ENCODE results near the gene PATJ.

Gene PATJ

GRCh38 chr1:62185677-62186076 is 443.4 kb downstream of the PATJ start:
- TF ChIP-seq SPI1 (IDR thresholded peaks at IDR 0.05; ENCODE audit: low read depth, low read length) (no peak), TAF1 (IDR thresholded peaks at IDR 0.05; ENCODE audit: low read depth, low read length) (no peak), POU2F2 (IDR thresholded peaks at IDR 0.05; ENCODE audit: low read depth, low read length) (no peak), PAX5 (IDR thresholded peaks at IDR 0.05; ENCODE audit: insufficient read depth, low read length, severe bottlenecking) (no peak), POLR2AphosphoS5 (IDR thresholded peaks at IDR 0.05; ENCODE audit: low read depth, low read length) (no peak), POLR2A (IDR thresholded peaks at IDR 0.05; ENCODE audit: low read depth, low read length) (no peak)
- DNase-seq (ENCODE audit: insufficient read length, low spot score) (no peak), FAIRE-seq (no peak)

- TF ChIP-seq TAF1 (IDR thresholded peaks at IDR 0.05; ENCODE audit: low read depth, low read length) = no peak
- TF ChIP-seq SPI1 (IDR thresholded peaks at IDR 0.05; ENCODE audit: low read depth, low read length) = no peak
- no peak for TF ChIP-seq PAX5 (IDR thresholded peaks at IDR 0.05; ENCODE audit: insufficient read depth, low read length, severe bottlenecking)
- no peak for TF ChIP-seq POU2F2 (IDR thresholded peaks at IDR 0.05; ENCODE audit: low read depth, low read length)
- TF ChIP-seq POLR2A (IDR thresholded peaks at IDR 0.05; ENCODE audit: low read depth, low read length) = no peak
- no peak for TF ChIP-seq POLR2AphosphoS5 (IDR thresholded peaks at IDR 0.05; ENCODE audit: low read depth, low read length)
- no peak for FAIRE-seq
- DNase-seq (ENCODE audit: insufficient read length, low spot score) = no peak
Measured at GRCh38 chr1:62187548-62187947, 445.3 kb downstream of the PATJ start.

GRCh38 chr1:62188111-62188510 is 445.8 kb downstream of the PATJ start:
- no peak for FAIRE-seq

GRCh38 chr1:62194651-62195544 is 452.6 kb downstream of the PATJ start, which contains the start of gene L1TD1:
TSS of gene L1TD1 (plus strand) at chr1:62194849. CDS start at chr1:62206629, 11,780 bp downstream.
- DNase-seq (ENCODE audit: insufficient read length, low spot score) = no peak
- no peak for FAIRE-seq
- TF ChIP-seq POU2F2 (IDR thresholded peaks at IDR 0.05; ENCODE audit: low read depth, low read length) (no peak), SPI1 (IDR thresholded peaks at IDR 0.05; ENCODE audit: low read depth, low read length) (no peak), POLR2A (IDR thresholded peaks at IDR 0.05; ENCODE audit: low read depth, low read length) (no peak), POLR2AphosphoS5 (IDR thresholded peaks at IDR 0.05; ENCODE audit: low read depth, low read length) (no peak), PAX5 (IDR thresholded peaks at IDR 0.05; ENCODE audit: insufficient read depth, low read length, severe bottlenecking) (no peak), TAF1 (IDR thresholded peaks at IDR 0.05; ENCODE audit: low read depth, low read length) (no peak)

More at GRCh38 chr1:62188111-62188510, 445.8 kb downstream of the PATJ start:
- no peak for DNase-seq (ENCODE audit: insufficient read length, low spot score)
- TF ChIP-seq TAF1 (IDR thresholded peaks at IDR 0.05; ENCODE audit: low read depth, low read length) (no peak), POU2F2 (IDR thresholded peaks at IDR 0.05; ENCODE audit: low read depth, low read length) (no peak), POLR2A (IDR thresholded peaks at IDR 0.05; ENCODE audit: low read depth, low read length) (no peak), POLR2AphosphoS5 (IDR thresholded peaks at IDR 0.05; ENCODE audit: low read depth, low read length) (no peak), PAX5 (IDR thresholded peaks at IDR 0.05; ENCODE audit: insufficient read depth, low read length, severe bottlenecking) (no peak), SPI1 (IDR thresholded peaks at IDR 0.05; ENCODE audit: low read depth, low read length) (no peak)

DNA sequence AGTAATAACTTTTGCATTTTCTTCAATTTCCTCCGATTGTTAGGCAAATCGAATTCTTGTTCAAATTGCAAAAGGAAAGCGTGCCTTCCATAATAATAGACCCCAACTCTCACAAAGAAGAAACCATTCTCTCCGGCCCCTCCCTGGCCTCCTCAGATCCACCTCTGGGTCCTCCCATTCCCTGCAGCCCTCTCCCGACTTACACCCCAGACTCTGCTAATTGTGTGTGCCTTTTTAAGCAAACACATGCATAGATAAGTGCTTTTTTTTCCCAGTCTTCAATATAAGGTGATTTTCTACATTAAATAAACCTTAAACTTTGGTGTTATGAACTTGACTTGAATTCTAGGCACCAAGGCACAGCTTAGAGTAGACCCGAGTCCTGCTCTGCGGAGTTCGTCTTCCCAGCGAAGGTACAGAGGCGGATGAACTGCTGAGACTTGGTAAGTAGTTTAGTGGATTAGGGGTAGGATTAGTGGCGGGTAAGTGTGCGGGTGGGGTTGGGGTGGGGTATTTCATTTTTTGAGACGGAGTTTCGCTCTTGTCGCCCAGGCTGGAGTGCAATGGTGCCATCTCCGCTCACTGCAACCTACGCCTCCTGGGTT is 453.9 kb downstream of the PATJ start:
- TF ChIP-seq POLR2AphosphoS5 (IDR thresholded peaks at IDR 0.05; ENCODE audit: low read depth, low read length) = no peak
- TF ChIP-seq PAX5 (IDR thresholded peaks at IDR 0.05; ENCODE audit: insufficient read depth, low read length, severe bottlenecking) = no peak
- no peak for TF ChIP-seq POLR2A (IDR thresholded peaks at IDR 0.05; ENCODE audit: low read depth, low read length)
- TF ChIP-seq SPI1 (IDR thresholded peaks at IDR 0.05; ENCODE audit: low read depth, low read length) = no peak
- no peak for TF ChIP-seq TAF1 (IDR thresholded peaks at IDR 0.05; ENCODE audit: low read depth, low read length)
- no peak for TF ChIP-seq POU2F2 (IDR thresholded peaks at IDR 0.05; ENCODE audit: low read depth, low read length)
- no peak for FAIRE-seq
- DNase-seq (ENCODE audit: insufficient read length, low spot score) = no peak

DNA sequence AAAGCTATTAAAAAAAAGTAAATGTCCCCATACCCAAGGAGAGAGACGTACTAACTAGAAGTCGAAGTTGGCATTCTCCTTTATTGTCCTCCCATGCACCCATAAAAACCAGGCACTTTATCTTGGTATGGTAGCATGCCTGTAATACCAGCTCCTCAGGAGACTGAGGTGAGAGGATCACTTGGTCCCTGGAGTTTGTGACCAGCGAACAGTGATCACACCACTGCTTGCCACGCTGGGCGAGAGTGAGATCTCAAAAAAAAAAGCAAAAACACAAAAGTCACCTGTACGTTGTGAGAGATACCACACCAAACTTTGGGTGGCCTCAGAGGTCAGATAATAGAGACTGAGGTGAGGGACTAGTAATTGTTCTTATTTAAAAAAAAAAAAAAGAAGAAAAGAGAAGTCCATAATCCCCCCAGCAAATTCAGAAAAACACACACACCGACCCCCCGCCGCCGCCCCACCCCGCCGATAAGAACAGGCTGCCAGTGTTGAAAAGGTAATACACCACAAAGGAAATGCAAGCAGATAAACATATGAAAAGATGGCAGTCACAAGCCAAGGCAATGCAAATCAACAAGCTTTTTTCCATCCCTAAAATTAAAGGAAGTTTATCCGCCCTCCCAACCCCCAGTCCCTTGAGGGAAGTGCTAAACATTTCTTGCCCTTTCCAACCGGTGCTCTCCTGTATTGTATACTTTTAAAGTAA is 455.9 kb downstream of the PATJ start:
- no peak for TF ChIP-seq POLR2A (IDR thresholded peaks at IDR 0.05; ENCODE audit: low read depth, low read length)
- no peak for TF ChIP-seq PAX5 (IDR thresholded peaks at IDR 0.05; ENCODE audit: insufficient read depth, low read length, severe bottlenecking)
- TF ChIP-seq SPI1 (IDR thresholded peaks at IDR 0.05; ENCODE audit: low read depth, low read length) = no peak
- TF ChIP-seq TAF1 (IDR thresholded peaks at IDR 0.05; ENCODE audit: low read depth, low read length) = no peak
- TF ChIP-seq POLR2AphosphoS5 (IDR thresholded peaks at IDR 0.05; ENCODE audit: low read depth, low read length) = no peak
- no peak for TF ChIP-seq POU2F2 (IDR thresholded peaks at IDR 0.05; ENCODE audit: low read depth, low read length)
- DNase-seq (ENCODE audit: insufficient read length, low spot score) (no peak), FAIRE-seq (no peak)

DNA sequence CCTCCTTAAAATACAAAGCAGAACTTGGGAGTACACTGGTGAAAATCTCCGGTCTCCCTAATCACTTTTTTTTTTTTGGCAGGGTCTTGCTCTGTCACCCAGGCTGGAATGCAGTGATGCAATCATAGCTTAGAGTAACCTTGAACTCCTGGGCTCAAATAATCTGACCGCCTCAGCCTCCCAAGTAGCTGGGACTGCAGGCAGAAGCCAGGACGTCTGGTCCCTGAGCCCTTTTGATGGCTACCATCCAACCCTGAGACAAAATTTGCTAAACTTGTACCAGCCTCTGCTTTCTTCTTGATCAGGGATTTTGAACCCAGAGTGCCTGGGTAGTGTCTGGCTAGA is 456.5 kb downstream of the PATJ start:
- TF ChIP-seq POLR2AphosphoS5 (IDR thresholded peaks at IDR 0.05; ENCODE audit: low read depth, low read length) (no peak), TAF1 (IDR thresholded peaks at IDR 0.05; ENCODE audit: low read depth, low read length) (no peak), PAX5 (IDR thresholded peaks at IDR 0.05; ENCODE audit: insufficient read depth, low read length, severe bottlenecking) (no peak), POLR2A (IDR thresholded peaks at IDR 0.05; ENCODE audit: low read depth, low read length) (no peak), POU2F2 (IDR thresholded peaks at IDR 0.05; ENCODE audit: low read depth, low read length) (no peak), SPI1 (IDR thresholded peaks at IDR 0.05; ENCODE audit: low read depth, low read length) (no peak)
- DNase-seq (ENCODE audit: insufficient read length, low spot score) (no peak), FAIRE-seq (no peak)

GRCh38 chr1:62207187-62207586 is 464.9 kb downstream of the PATJ start:
- TF ChIP-seq SPI1 (IDR thresholded peaks at IDR 0.05; ENCODE audit: low read depth, low read length) (no peak), POU2F2 (IDR thresholded peaks at IDR 0.05; ENCODE audit: low read depth, low read length) (no peak), POLR2A (IDR thresholded peaks at IDR 0.05; ENCODE audit: low read depth, low read length) (no peak), TAF1 (IDR thresholded peaks at IDR 0.05; ENCODE audit: low read depth, low read length) (no peak), POLR2AphosphoS5 (IDR thresholded peaks at IDR 0.05; ENCODE audit: low read depth, low read length) (no peak), PAX5 (IDR thresholded peaks at IDR 0.05; ENCODE audit: insufficient read depth, low read length, severe bottlenecking) (no peak)
- no peak for DNase-seq (ENCODE audit: insufficient read length, low spot score)
- no peak for FAIRE-seq
